ENCODE measurements around the gene CKM. TPM values are rescaled to one million over a fixed set of nuclear protein-coding genes. Genes with fewer than 3 reads are reported as not detected.

The CKM gene
- total and polyA plus RNA-seq, 10 of the 15 experiments (the other 5 are each of a cell fraction or from before 2014, with no cell fraction given) = 0.08 to 0.14 (median 0.13) TPM; not detected in 5

- TF ChIP-seq REST (IDR thresholded peaks at IDR 0.05; ENCODE audit: low read depth, low read length) (no peak), NR2F1 (conservative IDR thresholded peaks at IDR 0.05) (no peak)
Measured at GRCh38 chr19:45339629-45340028, 17.0 kb upstream of the CKM start (continued).

GRCh38 chr19:45336696-45337251 lies 14.1 kb upstream of the CKM start:
- BruUV-seq (replicated peaks) = no TSS peak
- intact Hi-C loops (cut with micrococcal nuclease; ENCODE audit: unreplicated experiment) (loop anchor here (5.0 to 10.0 kb wide), 5 partner anchors 84 to 429 kb away; partner anchors contain the start of genes APOE, MARK4 and PPP1R37), in situ Hi-C loops (cut with MboI) (loop anchor here (10.0 kb wide), 1 partner anchor 432 kb away; the partner anchor contains the start of gene APOE)
- Histone ChIP-seq H3K27me3 (replicated peaks in 1 of 2; ENCODE audit: control insufficient read depth in 2 of 2, insufficient read depth in 2 of 2, low read length in 1 of 2) (0 out of 4 replicates have a peak, but pooled peaks cover 0 to 1% of the 10 kb centered on the region in 2 experiments), H3K4me3 (no peak overlapping the region), H2AFZ (ENCODE audit: control insufficient read depth, low read depth, low read length) (no peak overlapping the region), H3K9me3 (replicated peaks; ENCODE audit: control insufficient read depth, insufficient read depth, low read length) (no peaks in the 10 kb centered on the region), H3K4me2 (ENCODE audit: control insufficient read depth, insufficient read depth) (no peak overlapping the region), H3K79me2 (ENCODE audit: control insufficient read depth, insufficient read depth, low read length) (no peaks in the 10 kb centered on the region), H3K9ac (ENCODE audit: control insufficient read depth, insufficient read depth, low read length) (no peak overlapping the region), H4K20me1 (ENCODE audit: control insufficient read depth, insufficient read depth) (no peaks in the 10 kb centered on the region), H3K36me3 (ENCODE audit: control insufficient read depth in 2 of 2, insufficient read depth in 2 of 2, low read length in 1 of 2) (no peaks in the 10 kb centered on the region), H3K27ac (ENCODE audit: control insufficient read depth, insufficient read depth) (no peak overlapping the region), H3K4me1 (ENCODE audit: control insufficient read depth, insufficient read depth, low read length) (peaks cover 3% of the 10 kb centered on the region; the same call in 1 of the 2 replicates)
- SMC1A ChIA-PET (ENCODE audit: uncharacterized antibody, unreplicated experiment) = no interaction called here
- CTCF ChIA-PET = interaction anchor here (1.1 to 2.4 kb wide), 2 partner anchors 83 to 88 kb away, joined by 6 to 15 read pairs; no protein-coding TSS in a partner anchor
- FAIRE-seq (no peak), ATAC-seq (no peak), DNase-seq (ENCODE audit: low read depth, low spot score) (no peak)
- POLR2A ChIA-PET = no interaction called here
- RAD21 ChIA-PET (ENCODE audit: unreplicated experiment) = interaction anchor here (0.8 kb wide), 1 partner anchor 88 kb away, joined by 3 read pairs; no protein-coding TSS in a partner anchor
- 63% methylated on average over 11 of the region's 11 CpGs for WGBS (ENCODE audit: insufficient coverage, insufficient replicate concordance, low lambda C conversion rate, missing lambda C conversion rate)
- TF ChIP-seq CHD1 (IDR thresholded peaks at IDR 0.05; ENCODE audit: low read depth, low read length) (no peak), TBL1XR1 (IDR thresholded peaks at IDR 0.05; ENCODE audit: low read depth, low read length) (no peak), SKIL (IDR thresholded peaks at IDR 0.05; ENCODE audit: low read depth, poor library complexity, severe bottlenecking) (no peak), BMI1 (IDR thresholded peaks at IDR 0.05; ENCODE audit: borderline replicate concordance) (no peak), NFIC (IDR thresholded peaks at IDR 0.05; ENCODE audit: low read depth, low read length) (no peak), CHD2 (IDR thresholded peaks at IDR 0.05; ENCODE audit: borderline replicate concordance, low read depth, low read length) (no peak), EP300 (IDR thresholded peaks at IDR 0.05; ENCODE audit: borderline replicate concordance in 1 of 2, control insufficient read depth in 1 of 2, low read depth in 2 of 2, low read length in 2 of 2) (no peak), ZNF687 (IDR thresholded peaks at IDR 0.05) (no peak)
